DMS 273 (cell line): ENCODE data around the gene PCF11.
"Not testable (repeated sequence)": the region's sequence is repeated elsewhere in the genome, so short reads cannot be mapped to it uniquely, and the experiment has no call there.

ENCODE experiments used
- DNase-seq: peaks from one replicate; lab custom pipeline; 2025; ENCODE audit not compliant: unreplicated experiment; lab: John Stamatoyannopoulos, UW

Gene PCF11

GRCh38 chr11:83156996-83157593, at the start of gene PCF11:
TSS of gene PCF11 (plus strand) at chr11:83157131. CDS start at chr11:83157440, 309 bp downstream.
- no peak for DNase-seq

- no peak for DNase-seq
Measured at GRCh38 chr11:83112886-83113285, 44.0 kb upstream of the PCF11 start.

- DNase-seq = no peak
Measured at GRCh38 chr11:83115026-83115425, 41.9 kb upstream of the PCF11 start.

GRCh38 chr11:83115551-83115950, 41.4 kb upstream of the PCF11 start:
- no peak for DNase-seq

- DNase-seq = no peak
Measured at GRCh38 chr11:83116015-83116641, 40.8 kb upstream of the PCF11 start.

- DNase-seq = no peak
Measured at GRCh38 chr11:83118814-83119213, 38.1 kb upstream of the PCF11 start.

- DNase-seq = no peak
Measured at GRCh38 chr11:83119216-83119615, 37.7 kb upstream of the PCF11 start.

- no peak for DNase-seq
Measured at GRCh38 chr11:83120327-83120726, 36.6 kb upstream of the PCF11 start.

- DNase-seq = no peak
Measured at GRCh38 chr11:83122050-83122449, 34.9 kb upstream of the PCF11 start.

GRCh38 chr11:83122766-83123165, 34.2 kb upstream of the PCF11 start:
- DNase-seq = no peak

- DNase-seq = no peak
Measured at GRCh38 chr11:83124636-83125424, 32.1 kb upstream of the PCF11 start.

- DNase-seq = no peak
Measured at GRCh38 chr11:83125577-83125976, 31.4 kb upstream of the PCF11 start.

GRCh38 chr11:83127310-83127637, 29.7 kb upstream of the PCF11 start:
- DNase-seq = no peak

- DNase-seq = no peak
Measured at GRCh38 chr11:83132191-83132590, 24.7 kb upstream of the PCF11 start.

DNA sequence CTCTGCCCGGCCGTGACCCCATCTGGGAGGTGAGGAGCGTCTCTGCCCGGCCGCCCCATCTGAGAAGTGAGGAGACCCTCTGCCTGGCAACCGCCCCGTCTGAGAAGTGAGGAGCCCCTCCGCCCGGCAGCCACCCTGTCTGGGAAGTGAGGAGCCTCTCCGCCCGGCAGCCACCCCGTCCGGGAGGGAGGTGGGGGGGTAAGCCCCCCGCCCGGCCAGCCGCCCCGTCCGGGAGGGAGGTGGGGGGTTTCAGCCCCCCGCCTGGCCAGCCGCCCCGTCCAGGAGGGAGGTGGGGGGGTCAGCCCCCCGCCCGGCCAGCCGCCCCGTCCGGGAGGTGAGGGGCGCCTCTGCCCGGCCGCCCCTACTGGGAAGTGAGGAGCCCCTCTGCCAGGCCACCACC, 23.7 kb upstream of the PCF11 start:
- not testable (repeated sequence) for DNase-seq

DNA sequence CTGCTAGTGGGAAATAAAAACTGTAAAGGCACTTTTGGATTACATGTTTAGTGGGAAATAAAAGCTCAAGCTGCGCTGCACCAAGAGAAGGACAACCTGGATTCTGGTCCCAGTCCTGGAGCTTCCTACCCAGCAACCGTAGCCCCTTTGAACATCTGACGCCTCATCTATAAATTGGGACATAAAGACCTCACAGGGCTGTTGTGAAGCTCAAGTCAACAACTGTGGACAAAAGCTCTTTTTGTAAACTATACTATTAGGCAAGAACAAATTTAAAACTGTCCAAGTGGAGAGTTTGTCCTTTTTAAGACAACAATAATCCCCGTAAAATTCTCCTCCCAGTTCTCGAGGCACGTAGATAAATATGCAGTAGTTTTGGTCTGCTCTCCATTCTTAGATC, 17.6 kb upstream of the PCF11 start:
- DNase-seq = no peak

DNA sequence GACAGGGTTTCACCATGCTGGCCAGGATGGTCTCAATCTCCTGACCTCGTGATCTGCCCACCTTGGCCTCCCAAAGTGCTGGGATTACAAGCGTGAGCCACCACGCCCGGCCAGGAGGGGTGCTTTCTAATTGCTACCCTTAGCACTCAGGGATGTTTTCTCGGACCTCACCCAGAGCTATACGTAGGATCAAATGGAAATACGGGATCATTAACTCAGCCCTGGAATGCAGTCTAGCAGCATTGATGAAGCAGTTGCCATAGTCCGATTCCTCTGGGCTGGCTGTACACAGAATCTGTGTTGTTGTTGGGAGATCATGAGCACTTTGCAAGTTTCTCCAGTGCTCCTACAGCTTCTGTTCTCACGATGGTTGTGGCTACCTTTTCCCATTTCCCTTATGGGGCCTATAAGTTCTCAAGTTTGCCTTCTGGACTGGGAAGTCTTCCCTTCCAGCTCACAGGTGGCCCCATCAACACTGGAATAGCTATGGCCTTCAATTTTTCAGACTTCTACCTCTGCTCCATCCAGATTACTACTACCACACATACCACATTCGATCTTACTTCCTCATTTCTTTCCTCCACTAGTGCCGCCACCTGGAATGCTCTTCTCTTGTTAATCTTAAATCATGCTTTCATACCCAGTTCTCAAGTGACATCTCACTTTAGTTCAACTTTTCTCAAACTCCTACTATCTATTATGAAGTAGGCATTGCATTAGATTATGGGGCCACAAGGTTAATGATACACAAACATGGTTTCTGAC, 16.1 kb upstream of the PCF11 start:
- no peak for DNase-seq

GRCh38 chr11:83147895-83148294, 9.0 kb upstream of the PCF11 start:
- DNase-seq = no peak

DNA sequence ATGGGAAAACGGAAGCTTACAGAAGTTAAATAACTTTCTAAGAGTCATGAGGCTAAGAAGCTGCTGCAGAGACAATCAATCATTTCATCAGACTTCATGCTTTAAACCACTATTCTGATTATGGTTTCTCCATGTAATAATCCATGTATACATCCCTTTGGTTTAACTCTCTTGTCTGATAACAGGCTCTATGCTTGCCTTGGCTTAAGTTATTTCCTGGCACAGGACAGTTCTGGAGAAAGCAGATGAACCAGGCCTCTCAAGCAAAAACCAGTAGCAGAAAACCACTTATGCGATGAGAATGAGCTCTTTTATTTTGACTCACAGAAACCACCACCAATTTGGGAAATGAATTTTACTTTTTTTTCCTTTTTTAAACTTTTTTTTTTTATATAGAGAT, 6.5 kb upstream of the PCF11 start:
- no peak for DNase-seq

DNA sequence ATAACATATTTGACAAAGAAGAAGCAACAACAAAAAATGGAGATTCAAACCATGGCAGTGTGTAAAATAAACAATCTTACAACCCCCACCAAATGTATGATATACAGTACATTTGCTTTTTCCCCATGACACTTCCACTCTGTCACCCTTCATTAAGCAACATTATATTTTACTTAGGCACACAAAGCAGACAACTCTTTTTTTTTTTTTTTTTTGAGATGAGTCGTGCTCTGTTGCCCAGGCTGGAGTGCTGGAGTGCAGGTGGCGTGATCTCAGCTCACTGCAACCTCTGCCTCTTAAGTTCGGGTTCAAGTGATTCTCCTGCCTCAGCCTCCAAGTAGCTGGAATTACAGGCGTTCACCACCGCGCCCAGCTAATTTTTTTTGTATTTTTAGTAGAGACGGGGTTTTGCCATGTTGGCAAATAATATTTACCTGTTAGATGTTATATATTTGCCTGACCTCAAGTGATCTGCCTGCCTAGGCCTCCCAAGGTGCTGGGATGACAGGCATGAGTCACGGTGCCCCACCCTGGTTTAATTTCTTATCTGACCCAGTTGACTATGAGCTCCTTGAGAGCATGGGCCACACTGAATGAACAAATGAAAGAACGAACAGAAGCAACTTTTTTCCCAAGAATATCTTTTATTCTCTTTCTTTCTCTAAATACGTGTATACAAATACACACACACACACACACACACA, 5.5 kb upstream of the PCF11 start:
- no peak for DNase-seq

GRCh38 chr11:83152264-83152663, 4.7 kb upstream of the PCF11 start:
- no peak for DNase-seq
